ENCODE data around the gene USE1. TPM values are rescaled to one million over a fixed set of nuclear protein-coding genes. Genes with fewer than 3 reads are reported as not detected.

USE1 gene
- total RNA-seq, 1 experiment from 2014 or later: 47.9 TPM

- H3K4me1 Mint-ChIP-seq (ENCODE audit: insufficient read depth, unreplicated experiment): peaks cover 38% of the 10 kb centered on the region
- intact Hi-C loops (cut with micrococcal nuclease): no loop called here
- CTCF ChIA-PET: no interaction called here
These were observed 30.4 kb downstream of the USE1 start, which contains the start of gene NR2F6 for GRCh38 chr19:17245535-17245984. Gene NR2F6, minus strand, starts transcription at chr19:17245919. Its CDS starts 699 bp downstream, at chr19:17245220.

GRCh38 chr19:17246681-17247425 is 31.7 kb downstream of the USE1 start:
- DNase-seq (ENCODE audit: unreplicated experiment): peak; percentile 59
- H3K27ac Mint-ChIP-seq (ENCODE audit: low read depth, unreplicated experiment): peak overlapping the region; percentile 77
- H3K36me3 Mint-ChIP-seq (ENCODE audit: insufficient read depth, unreplicated experiment): peaks cover 8% of the 10 kb centered on the region
- H3K27me3 Mint-ChIP-seq (ENCODE audit: insufficient read depth, unreplicated experiment): no peaks in the 10 kb centered on the region
- CTCF ChIA-PET: interaction anchor here (6.4 kb wide), 1 partner anchor 13 kb away, joined by 56 read pairs; no protein-coding TSS in a partner anchor
- POLR2A ChIA-PET: interaction anchor here (0.8 kb wide), 1 partner anchor 20 kb away, joined by 3 read pairs; the partner anchor contains the start of gene BABAM1
- no TSS peak for BruUV-seq (replicated peaks)
- no peak for TF ChIP-seq CTCF (IDR thresholded peaks at IDR 0.05; ENCODE audit: unreplicated experiment)
- H3K4me1 Mint-ChIP-seq (ENCODE audit: insufficient read depth, unreplicated experiment): peaks cover 29% of the 10 kb centered on the region
- no peaks in the 10 kb centered on the region for H3K9me3 Mint-ChIP-seq (ENCODE audit: unreplicated experiment)
- peak overlapping the region; percentile 74 for H3K4me3 Mint-ChIP-seq (ENCODE audit: unreplicated experiment)
- intact Hi-C loops (cut with micrococcal nuclease): no loop called here

More at GRCh38 chr19:17245535-17245984, 30.4 kb downstream of the USE1 start, which contains the start of gene NR2F6:
- H3K27me3 Mint-ChIP-seq (ENCODE audit: insufficient read depth, unreplicated experiment): no peaks in the 10 kb centered on the region
- H3K27ac Mint-ChIP-seq (ENCODE audit: low read depth, unreplicated experiment): peak within 1 kb of the TSS; percentile 93
- BruUV-seq (replicated peaks): no TSS peak
- POLR2A ChIA-PET: interaction anchor here (0.8 to 4.0 kb wide), 3 partner anchors 10 to 21 kb away, joined by 6 to 20 read pairs (median 9); partner anchors contain the start of genes BABAM1 and OCEL1
- no peak for DNase-seq (ENCODE audit: unreplicated experiment)
- peaks cover 17% of the 10 kb centered on the region for H3K36me3 Mint-ChIP-seq (ENCODE audit: insufficient read depth, unreplicated experiment)
- peak within 1 kb of the TSS; percentile 89 for H3K4me3 Mint-ChIP-seq (ENCODE audit: unreplicated experiment)
- no peak for TF ChIP-seq CTCF (IDR thresholded peaks at IDR 0.05; ENCODE audit: unreplicated experiment)
- H3K9me3 Mint-ChIP-seq (ENCODE audit: unreplicated experiment): no peaks in the 10 kb centered on the region

GRCh38 chr19:17248011-17248776 is 33.0 kb downstream of the USE1 start:
- Mint-ChIP-seq H3K36me3 (ENCODE audit: insufficient read depth, unreplicated experiment) (peaks cover 7% of the 10 kb centered on the region), H3K4me3 (ENCODE audit: unreplicated experiment) (no peak overlapping the region), H3K27me3 (ENCODE audit: insufficient read depth, unreplicated experiment) (no peaks in the 10 kb centered on the region), H3K9me3 (ENCODE audit: unreplicated experiment) (no peaks in the 10 kb centered on the region), H3K27ac (ENCODE audit: low read depth, unreplicated experiment) (peak overlapping the region; percentile 78), H3K4me1 (ENCODE audit: insufficient read depth, unreplicated experiment) (peaks cover 22% of the 10 kb centered on the region)
- ChIA-PET POLR2A (interaction anchor here (0.5 to 2.8 kb wide), 7 partner anchors 12 to 174 kb away, joined by 3 to 21 read pairs (median 5); partner anchors contain the start of genes BABAM1, MRPL34, OCEL1 and USE1), CTCF (interaction anchor here (0.7 to 6.4 kb wide), 2 partner anchors 12 to 142 kb away, joined by 3 to 56 read pairs; no protein-coding TSS in a partner anchor)
- no peak for DNase-seq (ENCODE audit: unreplicated experiment)
- intact Hi-C loops (cut with micrococcal nuclease): no loop called here
- BruUV-seq (replicated peaks): no TSS peak
- TF ChIP-seq CTCF (IDR thresholded peaks at IDR 0.05; ENCODE audit: unreplicated experiment): no peak
